KBM-7 (cell line): ENCODE measurements around the gene CCR5AS.
"Not testable (repeated sequence)": the region's sequence is repeated elsewhere in the genome, so short reads cannot be mapped to it uniquely, and the experiment has no call there.

Source experiments
- DNase-seq: peaks from one replicate; pipeline ENCODE4 v3.0.0-alpha.2; 2015
- in situ Hi-C: fragments of 300-500 bp; cut with MboI; formaldehyde crosslinking; loops from 2 replicates; pipeline ENCODE4 v1.14.3; 2020; ENCODE audit warnings: low sequenced_read_pairs, low pct_unique_long_range_greater_than_20kb, mixed read lengths

CCR5AS gene

DNA sequence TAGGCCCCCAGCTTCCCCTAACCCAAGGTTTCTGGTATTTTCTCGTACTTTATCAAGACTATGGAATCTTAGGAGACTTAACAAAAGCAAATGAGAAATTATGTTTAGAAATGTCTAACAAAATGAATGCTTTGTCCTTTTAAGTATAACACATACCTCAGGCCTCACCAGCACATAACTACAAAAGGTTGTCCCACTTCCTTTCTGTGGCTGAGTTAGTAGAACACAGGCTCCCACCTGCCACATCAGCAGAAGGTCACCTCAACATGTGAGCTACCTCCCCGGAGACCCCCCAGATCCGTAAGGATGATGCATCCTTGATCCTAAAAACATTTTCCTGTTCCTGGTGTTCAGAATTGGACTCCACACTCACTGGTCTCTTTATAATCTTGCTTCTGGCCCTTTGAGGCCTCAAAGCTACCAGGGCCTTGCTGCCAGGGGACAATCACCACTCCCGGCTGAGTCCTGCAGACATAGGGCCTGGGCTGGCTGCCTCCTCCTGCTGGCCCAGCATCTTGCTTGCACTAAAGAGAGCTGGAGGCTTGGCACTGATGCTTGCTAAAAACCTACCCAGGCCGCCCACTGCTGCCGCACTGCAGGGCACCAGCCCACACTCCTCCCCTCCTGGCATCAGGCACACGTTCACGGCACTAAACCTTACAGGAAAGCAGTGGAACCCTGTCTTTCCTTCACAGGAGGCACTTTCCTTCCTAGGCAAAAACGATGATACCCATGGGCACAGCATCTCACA is 3.0 kb upstream of the CCR5AS start:
- in situ Hi-C loops = no loop called here
- no peak for DNase-seq

DNA sequence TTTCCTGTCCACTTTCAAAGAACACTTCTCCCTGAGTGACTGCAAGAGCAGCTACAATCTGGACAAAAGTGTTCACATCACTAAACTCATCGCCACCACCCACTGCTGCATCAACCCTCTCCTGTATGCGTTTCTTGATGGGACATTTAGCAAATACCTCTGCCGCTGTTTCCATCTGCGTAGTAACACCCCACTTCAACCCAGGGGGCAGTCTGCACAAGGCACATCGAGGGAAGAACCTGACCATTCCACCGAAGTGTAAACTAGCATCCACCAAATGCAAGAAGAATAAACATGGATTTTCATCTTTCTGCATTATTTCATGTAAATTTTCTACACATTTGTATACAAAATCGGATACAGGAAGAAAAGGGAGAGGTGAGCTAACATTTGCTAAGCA is 2.0 kb upstream of the CCR5AS start:
- no peak for DNase-seq
- in situ Hi-C loops = no loop called here

DNA sequence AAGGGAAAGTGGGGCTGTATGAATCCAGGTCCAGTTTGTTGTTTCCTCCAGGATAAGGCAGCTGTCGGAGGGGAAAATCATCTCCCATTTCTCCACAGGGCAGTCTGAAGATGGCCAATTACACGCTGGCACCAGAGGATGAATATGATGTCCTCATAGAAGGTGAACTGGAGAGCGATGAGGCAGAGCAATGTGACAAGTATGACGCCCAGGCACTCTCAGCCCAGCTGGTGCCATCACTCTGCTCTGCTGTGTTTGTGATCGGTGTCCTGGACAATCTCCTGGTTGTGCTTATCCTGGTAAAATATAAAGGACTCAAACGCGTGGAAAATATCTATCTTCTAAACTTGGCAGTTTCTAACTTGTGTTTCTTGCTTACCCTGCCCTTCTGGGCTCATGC is 1.1 kb upstream of the CCR5AS start:
- in situ Hi-C loops = no loop called here
- no peak for DNase-seq

DNA sequence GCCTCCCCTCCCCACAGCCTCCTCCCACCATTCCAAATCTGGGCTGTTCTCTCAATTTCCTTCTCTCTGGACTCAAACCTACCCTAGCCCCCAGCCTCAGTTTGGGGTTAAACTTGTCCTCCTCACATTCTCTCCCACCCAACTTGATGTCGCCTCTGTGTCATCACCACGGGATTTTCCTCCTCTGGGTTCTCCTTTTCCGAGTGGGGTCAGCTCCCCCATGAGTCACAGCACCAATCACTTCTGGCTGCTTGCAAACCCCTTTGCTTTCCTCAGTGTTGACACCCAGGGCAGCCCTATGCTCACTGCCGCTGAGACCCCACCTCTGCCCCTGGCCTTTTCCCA is 451 bp downstream of the CCR5AS start:
- no peak for DNase-seq
- in situ Hi-C loops = no loop called here

DNA sequence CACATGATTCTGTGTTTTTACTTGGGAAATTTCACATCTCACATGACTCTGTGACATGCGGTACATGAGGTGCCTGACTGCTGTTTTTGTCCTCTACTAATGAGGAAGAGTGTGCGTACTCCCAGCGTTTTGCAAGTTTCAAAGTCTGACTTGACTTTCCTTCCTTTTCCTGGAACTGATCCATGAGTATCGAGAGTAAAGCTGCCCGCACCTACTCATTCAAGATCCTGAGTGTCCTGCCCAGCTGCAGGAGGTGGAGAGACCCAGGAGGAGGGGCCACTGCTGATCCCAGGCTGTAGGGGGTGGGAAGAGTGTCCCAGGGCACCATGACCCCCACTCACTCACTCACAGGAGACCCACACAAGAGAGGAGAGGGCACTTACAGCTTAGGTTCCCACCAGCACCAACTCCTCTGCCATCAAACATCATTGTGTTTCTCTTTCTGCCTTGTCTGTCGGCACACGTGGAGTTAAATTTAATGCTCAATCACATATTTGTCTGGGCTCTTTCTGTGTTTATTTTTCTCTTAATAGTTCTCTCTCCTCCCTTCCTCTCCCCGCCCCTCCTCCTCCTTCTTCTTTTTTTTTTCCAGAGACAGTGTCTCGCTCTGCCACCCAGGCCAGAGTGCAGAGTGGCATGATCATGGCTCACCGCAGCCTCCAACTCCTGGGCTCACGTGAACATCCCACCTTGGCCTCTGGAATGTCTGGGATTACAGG is 1.4 kb downstream of the CCR5AS start:
- in situ Hi-C loops = no loop called here
- DNase-seq = no peak

DNA sequence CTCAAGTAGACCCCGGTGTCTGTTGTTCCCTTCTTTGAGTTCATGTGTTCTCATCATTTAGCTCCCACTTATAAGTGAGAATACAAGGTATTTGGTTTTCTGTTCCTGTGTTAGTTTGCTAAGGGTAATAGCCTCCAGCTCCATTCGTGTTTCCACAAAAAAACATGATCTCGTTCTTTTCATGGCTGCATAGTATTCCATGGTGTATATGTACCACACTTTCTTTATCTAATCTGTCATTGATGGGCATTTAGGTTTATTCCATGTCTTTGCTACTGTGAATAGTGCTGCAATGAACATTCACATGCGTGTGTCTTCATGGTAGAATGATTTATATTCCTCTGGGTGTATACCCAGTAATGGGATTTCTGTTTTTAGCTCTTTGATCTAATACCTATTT is 4.0 kb downstream of the CCR5AS start:
- in situ Hi-C loops, DNase-seq: not testable (repeated sequence)

DNA sequence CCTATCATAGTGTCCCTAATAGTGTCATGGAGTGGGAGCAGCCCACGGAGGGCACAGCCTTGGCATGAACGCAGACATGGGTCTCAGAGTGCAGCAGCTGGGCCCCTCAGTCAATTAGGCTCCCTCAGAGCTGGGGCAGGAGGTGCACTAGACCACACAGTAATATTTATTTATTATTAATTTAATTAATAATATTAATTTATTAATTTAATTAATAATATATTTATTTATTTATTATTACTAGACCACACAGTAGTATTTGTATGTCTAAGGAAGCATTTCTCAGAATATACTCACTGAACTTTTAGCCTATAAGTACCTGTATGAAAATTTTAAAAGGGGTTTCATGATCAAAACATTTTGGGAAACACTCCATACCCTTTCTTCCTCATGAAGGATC is 5.3 kb downstream of the CCR5AS start:
- DNase-seq = no peak
- in situ Hi-C loops = no loop called here

DNA sequence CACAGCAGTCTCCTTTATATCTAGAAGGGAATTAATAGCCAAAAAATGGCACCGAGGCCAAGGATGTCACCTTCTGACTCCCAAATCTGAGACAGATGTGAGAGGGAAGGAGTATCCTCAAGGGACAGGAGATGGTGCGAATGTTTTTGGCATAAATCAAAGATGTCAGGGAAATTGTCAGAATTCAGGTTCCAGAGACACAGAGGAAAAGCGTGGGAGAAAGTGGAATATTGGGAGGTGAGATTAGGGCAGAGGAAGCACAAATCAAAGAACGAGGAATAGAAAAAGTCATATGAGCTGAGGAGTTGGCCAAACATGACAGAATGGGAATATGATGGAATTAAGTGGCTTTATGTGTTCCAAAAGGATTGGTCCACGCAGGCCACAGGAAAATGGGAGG is 6.0 kb downstream of the CCR5AS start:
- no peak for DNase-seq
- in situ Hi-C loops = no loop called here

DNA sequence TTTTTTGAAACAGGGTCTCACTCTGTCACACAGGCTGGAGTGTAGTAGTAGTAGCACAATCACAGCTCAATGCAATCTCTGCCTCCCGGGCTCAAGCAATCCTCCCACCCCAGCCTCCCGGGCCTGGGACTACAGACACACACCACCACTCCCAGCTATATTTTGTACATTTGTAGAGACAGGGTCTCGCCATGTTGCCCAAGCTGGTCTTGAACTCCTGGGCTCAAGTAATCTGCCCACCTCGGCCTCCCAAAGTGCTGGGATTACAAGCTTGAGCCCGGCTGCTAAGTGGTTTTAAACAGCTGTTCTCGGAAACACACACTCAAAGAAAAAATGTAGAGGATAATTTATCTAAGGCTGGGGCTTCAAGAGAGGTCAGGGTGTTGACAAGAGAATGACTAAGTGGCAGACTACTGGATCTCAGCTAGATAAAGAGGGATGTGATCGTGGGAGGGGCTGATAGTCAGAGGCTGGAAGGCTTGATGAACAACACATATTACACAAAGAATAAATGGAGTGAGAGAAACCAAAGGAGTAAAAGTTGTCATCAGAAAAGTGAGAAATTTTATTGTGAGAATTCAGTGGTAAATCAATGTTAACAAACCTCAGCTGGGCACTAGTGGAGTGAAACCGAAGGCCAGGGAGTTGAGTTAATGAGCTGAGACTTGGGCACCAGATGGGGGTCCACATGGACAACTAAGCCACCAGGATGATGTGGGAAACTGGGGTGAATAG is 6.7 kb downstream of the CCR5AS start:
- in situ Hi-C loops = no loop called here
- DNase-seq = no peak

DNA sequence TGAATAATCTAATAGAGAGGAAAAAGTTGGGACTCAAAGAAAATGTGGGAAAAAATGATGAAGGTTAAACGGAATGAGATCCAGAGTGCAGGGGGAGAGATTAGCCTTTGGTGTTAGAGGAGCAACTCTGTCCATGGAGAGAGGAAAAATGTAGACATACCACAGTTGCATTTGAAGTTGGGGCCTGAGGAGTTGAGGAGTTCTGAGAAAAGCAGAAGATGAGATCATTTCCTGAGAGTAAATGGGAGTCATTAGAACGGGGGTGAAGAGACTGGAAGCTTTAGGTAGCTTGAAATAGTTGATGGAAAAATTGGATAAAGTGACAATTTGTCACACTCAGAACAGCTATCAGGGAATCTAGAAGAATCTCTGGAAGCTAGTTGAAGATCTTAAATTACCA is 7.3 kb downstream of the CCR5AS start:
- peak; percentile 39 for DNase-seq
- in situ Hi-C loops = no loop called here

DNA sequence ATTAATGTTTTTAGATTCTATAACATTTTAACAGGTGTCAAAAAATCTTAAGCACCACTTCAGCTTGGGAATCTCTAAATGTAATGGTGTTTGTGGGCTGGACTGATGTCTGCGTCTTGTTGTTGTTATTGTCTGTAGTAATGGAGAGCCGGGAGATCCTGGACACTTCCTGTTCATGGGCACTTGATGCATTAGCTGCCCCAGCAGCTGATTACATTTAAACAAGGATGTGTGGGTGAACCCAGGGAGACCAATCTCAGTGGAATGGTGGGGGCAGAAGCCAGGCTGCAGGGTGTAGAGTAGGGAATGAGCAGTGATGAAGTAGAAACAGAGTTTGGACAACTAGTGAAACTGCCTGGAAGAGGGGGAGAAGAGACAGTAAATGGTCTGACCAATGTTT is 7.8 kb downstream of the CCR5AS start:
- in situ Hi-C loops = no loop called here
- DNase-seq = no peak

DNA sequence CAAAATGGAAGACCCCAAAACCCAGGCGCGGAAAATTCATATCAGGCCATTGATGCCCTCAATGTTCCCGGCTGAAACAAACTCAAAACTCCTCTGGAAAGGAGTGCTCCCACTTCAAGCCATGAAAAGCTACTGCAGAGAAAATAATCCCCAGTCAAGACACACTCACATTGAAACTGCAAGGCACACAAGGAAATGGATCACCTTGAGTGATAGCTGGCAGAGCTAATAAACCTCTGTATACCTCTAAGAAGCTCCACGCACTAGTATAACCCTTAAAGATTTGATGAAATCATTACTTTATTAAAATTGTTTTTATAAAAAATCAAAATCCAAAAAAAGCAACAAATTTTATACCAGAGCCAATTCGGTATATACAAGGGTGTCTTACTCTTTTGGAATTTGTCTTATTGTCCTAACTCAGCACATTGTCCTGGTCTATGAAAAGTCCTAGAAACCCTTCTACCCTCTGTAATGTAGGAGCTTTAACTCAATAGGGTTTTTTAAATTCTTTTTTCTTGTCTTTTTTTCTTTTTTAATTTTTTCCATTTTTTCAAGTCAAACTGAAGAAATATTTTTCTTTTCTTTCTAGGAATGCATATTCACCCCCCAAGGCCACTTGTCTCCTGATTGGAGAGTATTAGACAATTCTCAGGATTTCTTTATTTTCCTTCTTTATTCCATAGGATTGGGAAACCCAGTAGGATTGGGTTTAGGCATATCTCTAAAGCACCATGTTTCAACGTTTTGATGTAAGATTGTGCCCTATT is 8.5 kb downstream of the CCR5AS start:
- DNase-seq = no peak
- in situ Hi-C loops = no loop called here

DNA sequence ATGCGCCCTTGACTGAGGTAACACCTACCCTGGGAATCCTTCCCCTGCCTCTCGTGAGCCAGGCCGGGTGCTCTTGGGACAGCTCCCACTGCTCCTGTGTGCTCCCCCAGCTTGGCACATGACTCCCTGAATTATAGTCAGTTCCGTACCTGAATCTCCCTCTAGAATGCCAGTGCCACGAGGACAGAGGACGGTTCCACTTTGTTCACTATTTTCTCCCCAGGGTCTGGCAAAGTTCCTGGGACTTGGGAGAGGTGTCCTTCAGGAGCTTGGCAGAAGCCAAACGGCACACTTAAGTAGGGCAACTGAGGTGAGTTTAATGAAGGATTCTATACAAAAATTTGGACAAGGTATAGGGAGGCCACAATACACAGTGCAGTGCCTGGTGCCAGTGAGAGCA is 9.8 kb downstream of the CCR5AS start:
- in situ Hi-C loops = no loop called here
- no peak for DNase-seq

DNA sequence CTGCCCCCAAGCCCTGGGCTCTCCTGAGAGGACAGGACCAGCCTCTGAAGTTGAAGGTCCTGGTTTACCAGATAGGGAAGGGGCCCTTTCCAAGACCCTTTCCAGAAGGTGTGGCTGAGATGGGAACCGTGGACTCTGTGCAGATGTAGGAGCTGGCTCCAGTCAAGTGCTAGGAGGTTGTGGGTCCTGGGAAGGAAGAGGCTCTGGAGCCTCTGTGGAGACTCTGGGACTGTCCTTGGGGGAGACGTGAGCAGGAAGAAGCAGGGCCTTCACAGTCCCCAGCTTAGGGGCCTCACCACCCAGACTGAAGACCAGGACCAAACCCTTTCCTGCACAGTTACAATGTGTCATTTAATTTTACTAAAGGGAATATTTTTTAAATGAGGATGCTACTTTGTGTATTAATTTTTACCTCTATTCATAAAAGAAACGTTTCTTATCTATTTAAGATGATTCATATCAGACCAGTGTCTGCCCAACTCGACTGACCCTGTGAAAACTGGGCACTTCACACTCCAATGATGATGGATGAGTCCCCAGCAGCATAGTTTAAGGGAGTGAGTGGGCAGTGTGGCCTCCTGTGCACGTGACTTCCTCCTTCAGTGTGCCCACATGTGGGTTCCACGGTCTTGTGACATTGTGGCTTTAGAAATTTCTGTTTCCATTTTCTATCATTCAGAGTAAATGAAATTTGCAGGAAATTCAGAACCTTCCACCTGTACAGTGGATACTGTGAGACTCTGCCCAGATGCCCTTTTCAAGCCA is 10.9 kb downstream of the CCR5AS start:
- in situ Hi-C loops = no loop called here
- DNase-seq = peak; percentile 41

DNA sequence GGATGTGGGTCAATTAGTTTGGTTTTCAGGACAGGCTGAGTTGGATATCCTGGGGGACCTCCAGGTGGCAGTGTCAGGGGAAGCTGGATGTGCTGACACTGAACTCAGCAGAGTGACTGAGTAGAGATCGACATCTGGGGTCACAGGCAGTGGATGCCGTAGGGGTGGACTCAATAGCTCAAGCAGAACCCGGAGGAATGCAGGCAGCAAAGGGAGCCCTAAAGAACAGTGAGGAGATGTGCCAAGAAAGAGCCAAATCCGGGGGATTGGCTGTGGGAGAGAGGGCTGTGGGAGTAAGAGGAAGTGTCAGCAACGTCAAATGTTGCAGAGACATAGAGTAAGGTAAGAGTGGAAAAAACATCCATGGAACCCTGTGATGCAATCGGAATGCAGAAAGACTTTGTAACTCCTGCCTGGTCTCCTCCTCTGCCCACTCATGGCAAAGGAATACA is 11.6 kb downstream of the CCR5AS start:
- peak; percentile 74 for DNase-seq
- in situ Hi-C loops = no loop called here

DNA sequence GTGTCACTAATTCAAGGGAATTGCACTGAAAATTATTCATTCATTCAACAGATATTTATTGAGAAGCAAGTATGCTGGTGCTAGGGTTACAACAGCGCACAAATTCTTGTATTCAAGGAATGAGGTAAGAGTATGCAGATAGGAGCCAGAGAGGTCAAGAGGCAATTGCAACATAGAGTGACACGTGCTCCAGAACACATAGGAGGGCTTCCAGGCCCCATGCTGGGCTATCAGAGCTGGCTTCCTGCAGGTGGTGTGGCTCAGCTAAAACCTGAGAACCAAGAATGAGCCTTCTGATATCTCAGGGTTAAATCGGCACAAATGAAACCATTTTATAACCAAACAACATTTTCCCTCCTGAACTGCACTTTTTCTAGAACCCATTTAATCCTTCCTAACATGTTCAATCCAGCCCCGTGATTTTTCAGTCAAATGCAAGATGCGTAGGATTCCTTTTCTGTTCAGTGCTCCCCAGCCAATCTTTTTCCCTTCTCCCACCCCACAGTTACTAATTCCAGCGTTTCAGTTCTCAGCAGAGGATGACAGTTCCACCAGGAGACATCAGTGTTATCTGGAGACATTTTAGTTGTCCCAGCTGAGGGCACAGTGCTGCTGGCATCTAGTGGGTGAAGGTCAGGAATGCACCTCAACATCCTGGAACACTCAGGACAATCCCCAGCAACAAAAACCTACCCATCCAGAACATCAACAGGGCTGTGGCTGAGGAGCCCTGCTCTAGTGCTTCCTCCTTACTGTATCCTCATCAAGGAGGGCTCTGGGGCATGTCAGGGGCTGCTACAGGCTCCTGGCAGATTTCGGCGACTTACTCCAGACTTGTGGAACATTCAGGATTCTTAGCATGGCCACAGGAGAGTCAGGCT is 13.1 kb downstream of the CCR5AS start:
- peak; percentile 56 for DNase-seq
- in situ Hi-C loops = no loop called here

DNA sequence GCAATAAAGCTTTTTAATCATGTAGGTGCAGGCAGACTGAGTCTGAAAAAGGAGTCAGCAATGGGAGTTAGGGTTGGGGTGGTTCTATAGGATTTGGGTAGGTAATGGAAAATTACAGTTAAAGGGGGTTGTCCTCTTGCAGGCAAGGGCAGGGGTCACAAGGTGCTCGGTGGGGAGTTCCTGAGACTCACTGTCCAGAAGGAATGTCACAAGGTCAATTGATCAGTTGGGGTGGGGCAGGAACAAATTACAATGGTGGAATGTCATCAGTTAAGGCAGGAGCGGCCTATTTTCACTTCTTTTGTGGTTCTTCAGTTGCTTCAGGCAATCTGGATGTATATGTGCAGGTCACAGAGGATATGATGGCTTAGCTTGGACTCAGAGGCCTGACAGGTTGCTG is 13.9 kb downstream of the CCR5AS start:
- no peak for DNase-seq
- in situ Hi-C loops = no loop called here

DNA sequence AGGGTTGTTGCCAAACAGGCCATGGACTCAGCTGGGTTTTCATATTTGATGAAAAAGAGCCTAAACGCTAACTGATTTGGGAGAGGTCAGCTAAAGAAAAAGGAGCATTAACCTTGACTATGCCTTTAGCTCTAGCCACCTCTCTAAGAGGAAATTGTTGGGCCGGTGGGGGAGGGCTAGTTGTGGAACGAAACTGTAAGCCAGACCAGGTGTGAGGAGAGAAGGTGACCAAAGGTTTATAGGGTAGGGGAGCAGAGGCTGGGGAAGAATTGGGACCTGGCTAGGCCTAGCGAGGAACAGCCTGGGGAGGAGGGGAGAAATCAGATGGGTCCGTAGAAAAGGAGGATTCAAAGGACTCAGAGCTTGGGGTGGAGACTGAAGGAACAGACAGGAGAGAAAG is 15.3 kb downstream of the CCR5AS start:
- DNase-seq, in situ Hi-C loops: not testable (repeated sequence)
